ENCODE measurements around the gene TGFBR3. TPM values are rescaled to one million over a fixed set of nuclear protein-coding genes. Genes with fewer than 3 reads are reported as not detected.

TGFBR3 gene
- total and polyA plus RNA-seq, 9 of the 15 experiments (the other 6 are each of a cell fraction or from before 2014, with no cell fraction given), result 3.6 to 32.4 (median 15.6) TPM

DNA sequence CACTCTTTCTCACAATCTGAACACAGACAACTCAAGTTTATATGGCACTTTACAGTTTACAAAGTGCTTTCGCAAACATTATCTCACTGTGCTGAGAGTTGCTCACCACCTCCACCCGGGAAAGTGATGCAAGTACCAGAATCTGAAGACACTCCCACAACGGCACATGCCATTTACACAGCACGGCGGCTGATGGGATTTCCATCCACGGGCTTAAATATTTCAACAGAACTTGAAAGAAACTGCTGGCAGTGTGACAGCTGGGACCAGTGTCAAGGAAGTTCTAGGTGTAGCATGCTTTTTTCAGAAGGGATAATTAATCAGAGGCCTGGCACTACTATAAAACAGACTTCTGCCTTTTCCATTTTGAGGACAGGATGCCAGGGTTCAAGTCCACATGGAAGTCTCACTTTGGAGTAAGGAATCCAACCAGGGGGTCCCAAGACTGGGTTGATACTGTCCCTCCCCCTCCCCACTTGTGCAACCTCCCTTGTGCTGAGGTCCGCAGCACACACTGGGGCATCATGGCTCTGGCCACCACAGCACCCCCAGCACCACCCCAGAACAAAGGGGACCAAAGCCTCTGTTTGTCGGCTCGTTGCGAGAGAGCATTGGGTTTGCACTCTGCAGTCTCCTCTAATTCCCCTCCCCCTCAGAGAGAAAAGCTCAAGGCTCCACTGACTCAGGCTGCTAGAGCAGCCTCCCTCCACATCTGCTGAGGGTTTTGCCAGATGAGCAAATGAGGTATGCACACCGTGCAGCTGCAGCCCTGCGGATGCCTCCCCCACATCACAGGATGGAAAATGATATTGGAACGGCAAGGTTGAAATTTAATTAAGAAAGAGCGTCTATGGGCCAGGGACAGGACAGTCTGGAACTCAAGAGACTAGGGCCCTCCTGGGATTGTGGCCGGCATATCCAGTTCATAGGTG, 154.9 kb downstream of the TGFBR3 start (continued):
- no peak for TF ChIP-seq ZSCAN32 (CRISPR knock-in tag; IDR thresholded peaks at IDR 0.05)
- TF ChIP-seq RAD21 (CRISPR knock-in tag; conservative IDR thresholded peaks at IDR 0.05 in 1 of 2, IDR thresholded peaks at IDR 0.05 in 1 of 2), result peak in 1 of 2 experiments; percentile 15; a peak in 1 of 4 replicates
- TF ChIP-seq NFIC (IDR thresholded peaks at IDR 0.05), result peak; percentile 43
- TF ChIP-seq CTBP1 (IDR thresholded peaks at IDR 0.05; ENCODE audit: borderline replicate concordance), result peak; percentile 38
- TF ChIP-seq ETV5 (CRISPR knock-in tag; IDR thresholded peaks at IDR 0.05; ENCODE audit: low read depth), result 0 out of 2 replicates have a peak, but pooled peaks have one; percentile 35
- peak; percentile 89 for TF ChIP-seq CBFA2T3 (IDR thresholded peaks at IDR 0.05)
- peak; percentile 9; the same call in 1 of the 2 replicates for TF ChIP-seq HDAC2 (IDR thresholded peaks at IDR 0.05)
- peak; percentile 33; the same call in 1 of the 2 replicates for TF ChIP-seq ZEB2 (IDR thresholded peaks at IDR 0.05)
- TF ChIP-seq KDM1A (IDR thresholded peaks at IDR 0.05), result peak in 1 of 2 experiments; percentile 38; a peak in 1 of 4 replicates
- peak; percentile 83 for TF ChIP-seq CBFA2T2 (conservative IDR thresholded peaks at IDR 0.05)
- no peak for TF ChIP-seq ZNF217 (CRISPR knock-in tag; IDR thresholded peaks at IDR 0.05)
- TF ChIP-seq PKNOX1 (IDR thresholded peaks at IDR 0.05), result no peak; the same call in 1 of the 2 replicates
- TF ChIP-seq, protein P1, sequence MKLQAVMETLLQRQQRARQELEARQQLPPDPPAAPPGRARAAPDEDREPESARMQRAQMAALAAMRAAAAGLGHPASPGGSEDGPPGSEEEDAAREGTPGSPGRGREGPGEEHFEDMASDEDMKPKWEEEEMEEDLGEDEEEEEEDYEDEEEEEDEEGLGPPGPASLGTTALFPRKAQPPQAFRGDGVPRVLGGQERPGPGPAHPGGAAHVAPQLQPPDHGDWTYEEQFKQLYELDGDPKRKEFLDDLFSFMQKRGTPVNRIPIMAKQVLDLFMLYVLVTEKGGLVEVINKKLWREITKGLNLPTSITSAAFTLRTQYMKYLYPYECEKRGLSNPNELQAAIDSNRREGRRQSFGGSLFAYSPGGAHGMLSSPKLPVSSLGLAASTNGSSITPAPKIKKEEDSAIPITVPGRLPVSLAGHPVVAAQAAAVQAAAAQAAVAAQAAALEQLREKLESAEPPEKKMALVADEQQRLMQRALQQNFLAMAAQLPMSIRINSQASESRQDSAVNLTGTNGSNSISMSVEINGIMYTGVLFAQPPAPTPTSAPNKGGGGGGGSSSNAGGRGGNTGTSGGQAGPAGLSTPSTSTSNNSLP (IDR thresholded peaks at IDR 0.05; ENCODE audit: borderline replicate concordance, low read depth, low read length), result peak; percentile 61; the same call in 1 of the 2 replicates
- TF ChIP-seq ZNF274 (IDR thresholded peaks at IDR 0.05; ENCODE audit: borderline replicate concordance, low read depth, low read length), result no peak
- TF ChIP-seq NRF1 (conservative IDR thresholded peaks at IDR 0.05 in 1 of 2, IDR thresholded peaks at IDR 0.05 in 1 of 2), result peak in 1 of 2 experiments; percentile 23; a peak in 2 of 4 replicates
- no peak for TF ChIP-seq RB1 (IDR thresholded peaks at IDR 0.05; ENCODE audit: low read depth)
- peak; percentile 41; the same call in 1 of the 2 replicates for TF ChIP-seq SMARCE1 (IDR thresholded peaks at IDR 0.05)
- peak; percentile 54 for TF ChIP-seq TCF3 (CRISPR knock-in tag; IDR thresholded peaks at IDR 0.05)
- no peak for TF ChIP-seq BRCA1 (IDR thresholded peaks at IDR 0.05)
- TF ChIP-seq BRCA1 (CRISPR knock-in tag; IDR thresholded peaks at IDR 0.05), result no peak
- TF ChIP-seq ZKSCAN3 (CRISPR knock-in tag; IDR thresholded peaks at IDR 0.05), result no peak
- no peak for TF ChIP-seq NR4A1 (CRISPR knock-in tag; IDR thresholded peaks at IDR 0.05)
- TF ChIP-seq NR4A1 (tag; IDR thresholded peaks at IDR 0.05), result peak; percentile 33; the same call in 1 of the 2 replicates
